Measurements from ENCODE around the gene HBG2.

- no peak for TF ChIP-seq GATA3 (IDR thresholded peaks at IDR 0.05; ENCODE audit: low read depth, low read length)
- TF ChIP-seq GATA2 (IDR thresholded peaks at IDR 0.05; ENCODE audit: low read depth, low read length): no peak
These were observed 19.1 kb downstream of the HBG2 start for GRCh38 chr11:5235364-5236095.
